Hair follicular keratinocyte (primary cell): ENCODE data around the gene C1orf53. TPM values are rescaled to one million over a fixed set of nuclear protein-coding genes. Genes with fewer than 3 reads are reported as not detected.

ENCODE experiments used
- total RNA-seq: library from RNA; depleted of rRNA; stranded (reverse); fragments of >200 nt; gene quantifications from 2 replicates; pipeline ENCODE4 v1.2.3, GENCODE V29; 2015

Gene C1orf53
- total RNA-seq: 6.5 and 6.7 TPM in 2 replicates

DNA sequence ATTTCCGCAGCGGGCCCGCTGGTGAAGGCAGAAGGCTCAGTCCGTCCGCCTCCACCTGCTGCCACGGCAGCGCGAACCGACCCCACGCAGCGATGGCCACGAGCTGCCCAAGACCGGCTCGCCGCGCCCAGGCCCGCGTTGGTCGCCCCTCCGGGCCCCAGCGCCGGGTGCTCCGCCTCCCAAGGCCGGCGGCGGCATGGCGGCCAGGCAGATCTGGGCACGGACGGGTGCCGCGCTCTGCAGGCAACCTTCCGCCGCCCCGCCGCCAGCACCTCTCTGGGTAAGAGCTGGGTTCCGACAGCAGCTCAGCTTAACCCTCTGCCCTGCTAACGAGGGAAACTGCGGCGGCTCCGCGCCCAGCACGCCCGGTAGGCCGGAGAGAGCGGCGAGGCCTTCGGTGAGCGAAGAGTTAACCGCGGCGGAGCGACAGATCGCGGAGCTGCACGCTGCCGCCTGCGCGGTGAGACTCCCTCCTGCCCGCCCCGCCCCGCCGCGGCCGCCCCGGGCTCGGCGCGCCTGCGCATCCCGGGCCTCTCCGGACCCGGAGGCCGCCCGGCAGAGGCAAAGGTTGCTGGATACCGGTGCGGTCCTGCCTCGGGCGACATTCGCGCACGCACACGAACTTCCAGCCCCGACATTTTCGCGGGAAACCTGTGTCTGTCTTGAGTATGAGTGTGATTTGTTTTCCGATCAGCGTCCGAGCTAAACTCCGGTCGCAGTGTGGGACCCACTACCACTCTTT lies at the start of gene C1orf53:
C1orf53 (plus strand) TSS at position 177 of the 742 bp plus-strand sequence; CDS start at position 197, 20 bp downstream.

Other genes with a start within 250 kb of the C1orf53 start
- gene DENND1B, start 127.2 kb upstream of the C1orf53 start, total RNA-seq: 5.7 and 7.2 TPM in 2 replicates
- gene LHX9, start 14.7 kb downstream of the C1orf53 start, total RNA-seq: not detected in 2 replicates